BJ (cell line): Measurements from ENCODE around the gene TRPM3. TPM values are rescaled to one million over a fixed set of nuclear protein-coding genes. Genes with fewer than 3 reads are reported as not detected.

Experiments used
- CTCF ChIA-PET: fragments of 350-600 bp; formaldehyde crosslinking; extraction: SDS; loops from one replicate; lab custom pipeline; 2021; ENCODE audit warnings: antibody characterized with exemption, inconsistent platforms; lab: Yijun Ruan, JAX
- POLR2A ChIA-PET: fragments of 300-600 bp; sonication (Branson Sonifier 250); formaldehyde crosslinking; extraction: SDS; loops from one replicate; lab custom pipeline; 2021; ENCODE audit warnings: antibody characterized with exemption; lab: Charles Lee
- DNase-seq: peaks from one replicate; pipeline ENCODE4 v3.0.0-alpha.2; 2011; ENCODE audit warnings: low read depth
- H3K27me3 ChIP-seq: 2 replicates; pipeline ENCODE4 v1.6.0; 2011; ENCODE audit warnings: low read length; ENCODE audit not compliant: control insufficient read depth, insufficient read depth
- H3K36me3 ChIP-seq: 2 replicates; pipeline ENCODE4 v1.5.1; 2011; ENCODE audit warnings: low read length; ENCODE audit not compliant: control insufficient read depth, insufficient read depth
- H3K4me3 ChIP-seq: 2 replicates; pipeline ENCODE4 v1.5.1; 2011; ENCODE audit warnings: low read depth, mild to moderate bottlenecking, control low read depth, low read length
- CTCF ChIP-seq: IDR thresholded peaks from 2 replicates; pipeline ENCODE4 v1.5.1; 2011; ENCODE audit warnings: low read depth, mild to moderate bottlenecking, control low read depth, inconsistent platforms, low read length, moderate library complexity; ENCODE audit not compliant: insufficient read depth
- polyA plus RNA-seq: library from polyadenylated mRNA; depleted of rRNA; stranded (reverse); fragments of >200 nt; gene quantifications from 2 replicates; pipeline ENCODE4 v1.2.3, GENCODE V29; 2011

The TRPM3 gene
- polyA plus RNA-seq, 1 experiment, result 0.07 TPM

GRCh38 chr9:70802206-70802605 lies 319.2 kb downstream of the TRPM3 start:
- ChIA-PET POLR2A (no interaction called here), CTCF (interaction anchor here (0.8 to 1.4 kb wide), 3 partner anchors 11 to 447 kb away, joined by 3 to 4 read pairs (median 4); no protein-coding TSS in a partner anchor)
- H3K27me3 ChIP-seq, result no peaks in the 10 kb centered on the region; the same call in 1 of the 2 replicates
- peak; percentile 52 for DNase-seq
- H3K36me3 ChIP-seq, result no peaks in the 10 kb centered on the region
- H3K4me3 ChIP-seq, result no peak overlapping the region
- TF ChIP-seq CTCF, result no peak

- no peak overlapping the region for H3K4me3 ChIP-seq
- ChIA-PET CTCF (interaction anchor here (0.8 to 1.4 kb wide), 3 partner anchors 12 to 123 kb away, joined by 3 to 5 read pairs (median 4); no protein-coding TSS in a partner anchor), POLR2A (no interaction called here)
- no peaks in the 10 kb centered on the region for H3K36me3 ChIP-seq
- no peak for DNase-seq
- no peaks in the 10 kb centered on the region; the same call in 1 of the 2 replicates for H3K27me3 ChIP-seq
- no peak for TF ChIP-seq CTCF
These were observed 320.1 kb downstream of the TRPM3 start for GRCh38 chr9:70801181-70801829.

- ChIA-PET POLR2A (no interaction called here), CTCF (interaction anchor here (0.6 to 2.0 kb wide), 3 partner anchors 9 to 14 kb away, joined by 3 to 6 read pairs (median 3); no protein-coding TSS in a partner anchor)
- Histone ChIP-seq H3K27me3 (0 out of 2 replicates have a peak, but pooled peaks cover 2% of the 10 kb centered on the region), H3K4me3 (no peak overlapping the region), H3K36me3 (no peaks in the 10 kb centered on the region)
- TF ChIP-seq CTCF, result no peak
- DNase-seq, result no peak
These were observed 323.4 kb downstream of the TRPM3 start for GRCh38 chr9:70798018-70798417.

- ChIA-PET POLR2A (interaction anchor here (0.6 kb wide), 1 partner anchor 40 kb away, joined by 3 read pairs; no protein-coding TSS in a partner anchor), CTCF (interaction anchor here (1.2 kb wide), 1 partner anchor 40 kb away, joined by 3 read pairs; no protein-coding TSS in a partner anchor)
- no peak overlapping the region for H3K4me3 ChIP-seq
These were observed 325.6 kb downstream of the TRPM3 start for GRCh38 chr9:70795841-70796240.

More at GRCh38 chr9:70795841-70796240, 325.6 kb downstream of the TRPM3 start:
- TF ChIP-seq CTCF, result no peak
- no peaks in the 10 kb centered on the region for H3K36me3 ChIP-seq
- no peak for DNase-seq
- H3K27me3 ChIP-seq, result 0 out of 2 replicates have a peak, but pooled peaks cover 2% of the 10 kb centered on the region
